ENCODE data around the gene AJAP1.

DNA sequence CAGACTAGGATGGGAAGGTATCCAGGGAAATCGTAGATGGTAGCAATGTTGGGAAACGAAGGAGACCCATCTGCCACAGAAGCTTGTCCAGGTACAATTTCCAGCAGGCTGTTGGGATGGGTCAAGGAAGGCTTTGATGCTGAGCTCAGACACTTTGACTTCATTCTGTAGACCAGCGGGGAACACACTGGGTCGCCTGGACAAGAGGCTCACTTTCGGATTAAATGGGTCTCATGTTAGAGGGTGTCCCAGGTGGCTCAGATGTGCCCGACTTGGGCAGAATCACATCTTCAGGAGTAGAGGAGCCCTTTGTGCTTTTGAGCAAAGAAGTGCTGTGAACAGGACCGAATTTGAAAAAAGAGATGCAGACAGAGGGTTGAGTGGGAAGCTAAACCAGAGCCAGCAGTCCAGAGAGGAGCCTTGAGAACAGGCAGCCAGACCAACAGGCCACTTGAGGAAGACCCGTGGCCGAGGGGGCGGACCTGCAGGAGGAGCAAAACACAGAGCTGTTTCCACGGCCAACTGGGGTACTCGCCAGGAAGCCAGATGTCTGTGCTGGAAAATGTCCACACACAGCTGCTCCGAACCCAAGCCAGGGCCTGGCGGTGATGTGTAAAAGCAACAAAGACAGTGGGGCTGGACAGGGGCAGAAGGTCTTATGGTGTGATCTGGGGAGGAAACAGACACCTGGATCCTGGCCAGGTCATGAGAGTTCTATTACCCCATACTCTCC is 146.9 kb downstream of the AJAP1 start:
- TF ChIP-seq CTCF (IDR thresholded peaks at IDR 0.05) (no peak), POLR2A (IDR thresholded peaks at IDR 0.05) (no peak)
